ENCODE results near the gene MMP28. TPM values are rescaled to one million over a fixed set of nuclear protein-coding genes. Genes with fewer than 3 reads are reported as not detected.

Gene MMP28
- total and polyA plus RNA-seq, 8 donors, result 0.20 to 3.8 (median 0.99) TPM

DNA sequence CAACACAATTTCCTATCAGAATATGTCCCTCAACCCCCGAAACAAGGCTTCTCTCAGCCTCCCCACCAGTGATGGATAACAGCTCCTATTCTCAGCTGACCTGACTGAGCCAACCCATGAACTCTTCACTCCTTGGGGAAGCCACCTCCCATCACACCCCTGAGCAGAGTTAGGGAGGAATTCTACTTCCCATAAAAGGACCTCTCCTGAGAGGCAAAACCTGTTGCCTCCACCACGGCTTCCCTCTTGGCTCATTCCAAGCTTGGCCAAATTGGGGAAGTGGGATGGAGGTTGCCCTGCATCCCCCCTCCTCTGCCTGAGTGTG is 69.7 kb downstream of the MMP28 start:
- Histone ChIP-seq H3K27me3 (no peaks in the 10 kb centered on the region), H3K36me3 (peaks cover 0 to 14% (median 0%) of the 10 kb centered on the region in 3 donors), H3K27ac (no peak overlapping the region), H3K4me3 (no peak overlapping the region), H3K4me1 (peaks cover 0 to 5% (median 0%) of the 10 kb centered on the region in 3 donors), H3K9me3 (no peaks in the 10 kb centered on the region)
- DNase-seq (no peak), FAIRE-seq (no peak), ATAC-seq (no peak)
- intact Hi-C loops (cut with DNase I), result no loop called here
- 90 to 94% methylated on average over 2 of the region's 2 CpGs for WGBS, 2 donors
- TF ChIP-seq, protein P1, sequence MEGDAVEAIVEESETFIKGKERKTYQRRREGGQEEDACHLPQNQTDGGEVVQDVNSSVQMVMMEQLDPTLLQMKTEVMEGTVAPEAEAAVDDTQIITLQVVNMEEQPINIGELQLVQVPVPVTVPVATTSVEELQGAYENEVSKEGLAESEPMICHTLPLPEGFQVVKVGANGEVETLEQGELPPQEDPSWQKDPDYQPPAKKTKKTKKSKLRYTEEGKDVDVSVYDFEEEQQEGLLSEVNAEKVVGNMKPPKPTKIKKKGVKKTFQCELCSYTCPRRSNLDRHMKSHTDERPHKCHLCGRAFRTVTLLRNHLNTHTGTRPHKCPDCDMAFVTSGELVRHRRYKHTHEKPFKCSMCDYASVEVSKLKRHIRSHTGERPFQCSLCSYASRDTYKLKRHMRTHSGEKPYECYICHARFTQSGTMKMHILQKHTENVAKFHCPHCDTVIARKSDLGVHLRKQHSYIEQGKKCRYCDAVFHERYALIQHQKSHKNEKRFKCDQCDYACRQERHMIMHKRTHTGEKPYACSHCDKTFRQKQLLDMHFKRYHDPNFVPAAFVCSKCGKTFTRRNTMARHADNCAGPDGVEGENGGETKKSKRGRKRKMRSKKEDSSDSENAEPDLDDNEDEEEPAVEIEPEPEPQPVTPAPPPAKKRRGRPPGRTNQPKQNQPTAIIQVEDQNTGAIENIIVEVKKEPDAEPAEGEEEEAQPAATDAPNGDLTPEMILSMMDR (IDR thresholded peaks at IDR 0.05), result no peak

DNA sequence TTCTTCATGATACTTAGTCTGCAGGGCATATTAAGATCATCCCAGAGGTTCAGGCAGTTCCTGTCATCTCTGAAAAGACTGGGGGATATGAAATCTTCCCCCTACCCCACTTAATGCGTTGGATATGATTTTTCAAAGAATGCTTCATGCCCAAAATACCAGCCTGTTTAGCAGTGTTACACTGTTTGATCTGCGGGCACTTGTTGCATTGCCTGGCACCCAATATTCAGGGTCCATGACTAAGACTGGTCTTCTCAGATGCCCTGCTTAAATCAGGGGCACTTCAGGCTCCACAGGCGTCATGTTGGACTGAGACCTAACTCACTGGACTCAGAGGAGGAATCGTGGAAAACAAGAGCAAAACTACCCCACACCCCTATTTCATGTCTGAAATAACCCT is 70.4 kb downstream of the MMP28 start:
- Histone ChIP-seq H3K36me3 (peaks cover 0 to 14% (median 0%) of the 10 kb centered on the region in 3 donors), H3K4me3 (no peak overlapping the region), H3K27me3 (no peaks in the 10 kb centered on the region), H3K9me3 (no peaks in the 10 kb centered on the region), H3K27ac (no peak overlapping the region), H3K4me1 (peaks cover 0 to 5% (median 0%) of the 10 kb centered on the region in 3 donors)
- no peak for ATAC-seq
- TF ChIP-seq, protein P1 (IDR thresholded peaks at IDR 0.05), result no peak
- WGBS, 2 donors, result 85 to 90% methylated on average over 4 of the region's 4 CpGs
- no peak for DNase-seq
- intact Hi-C loops (cut with DNase I), result no loop called here
- no peak for FAIRE-seq

DNA sequence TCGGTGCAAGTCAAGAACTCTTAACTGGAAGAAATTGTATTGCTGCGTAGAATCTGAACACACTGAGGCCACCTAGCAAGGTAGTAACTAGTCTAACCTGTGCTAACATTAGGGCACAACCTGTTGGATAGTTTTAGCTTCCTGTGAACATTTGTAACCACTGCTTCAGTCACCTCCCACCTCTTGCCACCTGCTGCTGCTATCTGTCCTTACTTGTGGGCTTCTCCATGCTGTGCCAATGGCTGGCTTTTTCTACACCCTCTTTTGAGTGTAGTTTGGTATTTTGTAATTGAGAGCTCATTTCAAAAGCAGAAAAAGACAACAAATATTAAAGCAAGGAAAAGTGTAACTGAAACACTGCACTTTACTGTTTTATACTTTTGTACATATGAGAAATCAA is 71.7 kb downstream of the MMP28 start:
- no peak overlapping the region for H3K4me3 ChIP-seq
- DNase-seq (no peak), FAIRE-seq (no peak), ATAC-seq (no peak)
- WGBS, 2 donors, result 96 to 98% methylated on average over 2 of the region's 2 CpGs
- intact Hi-C loops (cut with DNase I), result no loop called here
- no peaks in the 10 kb centered on the region for H3K9me3 ChIP-seq
- peaks cover 0 to 14% (median 0%) of the 10 kb centered on the region in 3 donors for H3K36me3 ChIP-seq
- H3K27me3 ChIP-seq, result no peaks in the 10 kb centered on the region
- peaks cover 0 to 9% (median 0%) of the 10 kb centered on the region in 3 donors for H3K4me1 ChIP-seq
- TF ChIP-seq, protein P1 (IDR thresholded peaks at IDR 0.05), result no peak
- no peak overlapping the region for H3K27ac ChIP-seq

DNA sequence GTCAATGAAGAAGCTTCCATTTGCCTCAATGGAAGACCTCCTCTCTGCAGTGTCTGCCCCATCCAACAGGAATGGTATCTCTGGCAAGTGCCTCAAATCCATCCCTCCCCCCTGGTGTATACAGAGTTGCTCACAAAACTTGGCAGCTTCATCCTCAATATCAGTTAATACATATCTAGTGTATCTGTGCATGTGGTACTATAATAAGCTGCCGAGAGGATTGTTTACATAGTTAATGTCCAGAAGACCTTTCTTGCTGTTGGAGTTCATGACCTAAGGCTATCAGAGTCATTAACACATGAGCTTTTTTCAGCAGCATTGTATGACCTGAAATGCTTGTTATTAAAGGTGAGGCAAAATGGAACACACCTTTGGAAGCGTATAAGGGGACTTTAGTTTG is 78.0 kb downstream of the MMP28 start:
- H3K4me3 ChIP-seq, result no peak overlapping the region
- intact Hi-C loops (cut with DNase I), result no loop called here
- FAIRE-seq, result no peak
- ATAC-seq, result peak; percentile 8 to 68 (median 62)
- 30 to 42% methylated on average over 2 of the region's 2 CpGs for whole genome bisulfite sequencing, 2 donors
- no peak for DNase-seq
- H3K27me3 ChIP-seq, result no peaks in the 10 kb centered on the region
- no peaks in the 10 kb centered on the region for H3K9me3 ChIP-seq
- H3K27ac ChIP-seq, result peak overlapping the region in 2 of 4 donors; percentile 48 to 60
- H3K4me1 ChIP-seq, result peaks cover 0 to 17% (median 6%) of the 10 kb centered on the region in 3 donors
- H3K36me3 ChIP-seq, result no peaks in the 10 kb centered on the region
- TF ChIP-seq, protein P1 (IDR thresholded peaks at IDR 0.05), result no peak

DNA sequence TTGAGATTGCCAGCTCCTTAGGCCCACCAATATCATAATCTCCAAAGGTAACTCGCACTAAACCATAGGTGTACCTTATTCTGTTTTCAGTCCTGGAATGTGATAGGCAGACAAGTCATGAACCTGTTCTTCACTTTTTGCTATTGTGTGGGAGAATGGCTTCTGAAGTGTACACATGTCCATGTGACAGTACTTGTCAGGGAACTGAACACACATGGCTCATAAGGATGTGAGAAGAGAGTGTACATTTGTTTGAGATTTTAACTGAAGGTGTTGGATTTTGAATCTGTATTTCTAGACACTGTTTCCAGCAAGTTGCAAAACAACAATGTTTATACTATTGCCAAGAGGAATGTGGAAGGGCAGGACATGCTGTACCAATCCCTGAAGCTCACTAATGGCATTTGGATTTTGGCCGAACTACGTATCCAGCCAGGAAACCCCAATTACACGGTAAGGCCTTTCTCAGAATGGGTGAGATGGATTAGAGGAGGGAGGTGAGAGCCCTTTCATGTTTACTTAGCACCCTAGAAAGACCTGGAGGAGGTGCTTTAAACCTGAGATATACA is 78.5 kb downstream of the MMP28 start:
- intact Hi-C loops (cut with DNase I), result no loop called here
- FAIRE-seq, result no peak
- Histone ChIP-seq H3K9me3 (no peaks in the 10 kb centered on the region), H3K4me3 (no peak overlapping the region), H3K4me1 (peaks cover 0 to 18% (median 8%) of the 10 kb centered on the region in 3 donors), H3K36me3 (no peaks in the 10 kb centered on the region), H3K27ac (peak overlapping the region in 3 of 4 donors; percentile 42 to 60 (median 48)), H3K27me3 (no peaks in the 10 kb centered on the region)
- peak in 1 of 6 donors; percentile 40 for DNase-seq
- 53 to 58% methylated on average over 4 of the region's 4 CpGs for WGBS, 2 donors
- TF ChIP-seq, protein P1 (IDR thresholded peaks at IDR 0.05), result no peak
- ATAC-seq, result peak; percentile 54 to 83 (median 73)
